Astrocyte of the cerebellum (primary cell): ENCODE results near the gene KCNH1.

Experiments
- DNase-seq: peaks from one replicate; pipeline ENCODE4 v3.0.0-alpha.2; 2011; ENCODE audit warnings: low read depth
- H3K4me3 ChIP-seq: 2 replicates; pipeline ENCODE4 v1.5.1; 2011; ENCODE audit warnings: mild to moderate bottlenecking, low read depth, low read length, moderate library complexity
- CTCF ChIP-seq: IDR thresholded peaks from 2 replicates; pipeline ENCODE4 v1.5.1; 2012; ENCODE audit warnings: low read length, low read depth, moderate library complexity, mild to moderate bottlenecking; ENCODE audit errors: missing control alignments
- in situ Hi-C: cut with HindIII; loops from 2 replicates; pipeline ENCODE4 v1.10.0; 2017; ENCODE audit warnings: low sequenced_read_pairs

KCNH1 gene

GRCh38 chr1:210786546-210786945, 347.4 kb downstream of the KCNH1 start:
- no peak for TF ChIP-seq CTCF
- in situ Hi-C loops = no loop called here
- no peak overlapping the region for H3K4me3 ChIP-seq
- DNase-seq = no peak

GRCh38 chr1:210783925-210784324, 350.0 kb downstream of the KCNH1 start:
- no peak for TF ChIP-seq CTCF
- no peak for DNase-seq
- in situ Hi-C loops = no loop called here
- H3K4me3 ChIP-seq = no peak overlapping the region

- no peak for TF ChIP-seq CTCF
- no peak for DNase-seq
- no peak overlapping the region for H3K4me3 ChIP-seq
- in situ Hi-C loops = no loop called here
Measured at GRCh38 chr1:210781652-210782051, 352.3 kb downstream of the KCNH1 start.

- no peak for TF ChIP-seq CTCF
- H3K4me3 ChIP-seq = no peak overlapping the region
- no peak for DNase-seq
- in situ Hi-C loops = no loop called here
Measured at GRCh38 chr1:210779269-210779668, 354.7 kb downstream of the KCNH1 start.

GRCh38 chr1:210777914-210778313, 356.0 kb downstream of the KCNH1 start:
- in situ Hi-C loops = no loop called here
- TF ChIP-seq CTCF = no peak
- no peak for DNase-seq
- no peak overlapping the region for H3K4me3 ChIP-seq

- no peak overlapping the region for H3K4me3 ChIP-seq
- in situ Hi-C loops = no loop called here
- DNase-seq = no peak
- no peak for TF ChIP-seq CTCF
Measured at GRCh38 chr1:210776712-210777111, 357.2 kb downstream of the KCNH1 start.

- in situ Hi-C loops = no loop called here
- no peak overlapping the region for H3K4me3 ChIP-seq
- DNase-seq = no peak
- TF ChIP-seq CTCF = no peak
Measured at GRCh38 chr1:210775289-210775688, 358.7 kb downstream of the KCNH1 start.
